ENCODE results near the gene CIDEC. TPM values are rescaled to one million over a fixed set of nuclear protein-coding genes. Genes with fewer than 3 reads are reported as not detected.
"Not testable (repeated sequence)": the region's sequence is repeated elsewhere in the genome, so short reads cannot be mapped to it uniquely, and the experiment has no call there.

CIDEC gene
- total RNA-seq, 4 donors from 2014 or later: 27.2 to 510 (median 253) TPM

DNA sequence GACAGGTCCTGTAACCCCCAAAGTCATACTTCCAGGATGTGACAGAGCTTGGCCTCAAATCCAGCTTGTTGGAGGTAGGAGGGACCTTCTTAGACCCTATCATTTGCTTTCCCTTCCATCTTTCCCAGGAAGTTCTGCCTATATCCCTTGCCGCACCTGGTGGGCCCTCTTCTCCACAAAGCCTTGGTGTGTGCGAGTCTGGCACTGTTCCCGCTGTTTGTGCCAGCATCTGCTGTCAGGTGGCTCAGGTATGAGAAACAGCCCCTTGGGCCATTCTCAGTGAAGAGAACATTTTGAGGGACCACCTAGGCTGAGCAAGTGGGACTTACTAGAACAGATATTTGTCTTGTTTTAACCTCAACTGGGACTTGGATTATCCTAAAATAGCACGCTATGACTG lies 23.9 kb upstream of the CIDEC start:
- peak overlapping the region in 2 of 4 donors; percentile 47 to 71 for H3K4me3 ChIP-seq
- no peak for DNase-seq
- no peak for TF ChIP-seq POLR2A (IDR thresholded peaks at IDR 0.05)
- TF ChIP-seq, protein P1, sequence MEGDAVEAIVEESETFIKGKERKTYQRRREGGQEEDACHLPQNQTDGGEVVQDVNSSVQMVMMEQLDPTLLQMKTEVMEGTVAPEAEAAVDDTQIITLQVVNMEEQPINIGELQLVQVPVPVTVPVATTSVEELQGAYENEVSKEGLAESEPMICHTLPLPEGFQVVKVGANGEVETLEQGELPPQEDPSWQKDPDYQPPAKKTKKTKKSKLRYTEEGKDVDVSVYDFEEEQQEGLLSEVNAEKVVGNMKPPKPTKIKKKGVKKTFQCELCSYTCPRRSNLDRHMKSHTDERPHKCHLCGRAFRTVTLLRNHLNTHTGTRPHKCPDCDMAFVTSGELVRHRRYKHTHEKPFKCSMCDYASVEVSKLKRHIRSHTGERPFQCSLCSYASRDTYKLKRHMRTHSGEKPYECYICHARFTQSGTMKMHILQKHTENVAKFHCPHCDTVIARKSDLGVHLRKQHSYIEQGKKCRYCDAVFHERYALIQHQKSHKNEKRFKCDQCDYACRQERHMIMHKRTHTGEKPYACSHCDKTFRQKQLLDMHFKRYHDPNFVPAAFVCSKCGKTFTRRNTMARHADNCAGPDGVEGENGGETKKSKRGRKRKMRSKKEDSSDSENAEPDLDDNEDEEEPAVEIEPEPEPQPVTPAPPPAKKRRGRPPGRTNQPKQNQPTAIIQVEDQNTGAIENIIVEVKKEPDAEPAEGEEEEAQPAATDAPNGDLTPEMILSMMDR (IDR thresholded peaks at IDR 0.05): no peak
- peaks cover 0 to 11% (median 0%) of the 10 kb centered on the region in 3 donors for H3K36me3 ChIP-seq
- H3K9me3 ChIP-seq: no peaks in the 10 kb centered on the region
- no peaks in the 10 kb centered on the region for H3K27me3 ChIP-seq
- H3K4me1 ChIP-seq: peaks cover 0 to 24% (median 4%) of the 10 kb centered on the region in 4 donors
- H3K27ac ChIP-seq: peak overlapping the region in 1 of 4 donors; percentile 95

DNA sequence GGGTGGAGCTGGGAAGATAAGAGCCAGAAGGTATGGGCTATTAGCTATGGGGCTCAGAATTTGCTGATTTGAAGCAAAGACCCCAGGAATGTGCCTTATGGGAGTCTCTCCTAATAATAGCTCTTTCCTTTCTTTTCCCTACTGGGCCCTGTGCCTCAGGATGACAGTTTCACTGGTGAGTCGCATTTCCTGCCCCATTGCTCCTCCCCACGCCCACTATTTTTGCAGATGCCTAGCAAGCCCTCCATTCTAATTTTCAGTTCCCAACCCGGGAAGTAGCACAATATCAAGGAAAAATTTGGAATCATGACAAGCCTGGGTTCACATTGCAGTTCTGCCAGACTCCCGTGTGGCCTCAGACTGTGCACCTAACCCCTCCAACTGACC lies 23.2 kb upstream of the CIDEC start:
- TF ChIP-seq, protein P1 (IDR thresholded peaks at IDR 0.05): no peak
- no peak for TF ChIP-seq POLR2A (IDR thresholded peaks at IDR 0.05)
- peaks cover 0 to 31% (median 4%) of the 10 kb centered on the region in 4 donors for H3K4me1 ChIP-seq
- H3K36me3 ChIP-seq: peaks cover 0 to 7% (median 0%) of the 10 kb centered on the region in 3 donors
- peak overlapping the region in 3 of 4 donors; percentile 72 to 95 (median 74) for H3K27ac ChIP-seq
- H3K9me3 ChIP-seq: no peaks in the 10 kb centered on the region
- no peaks in the 10 kb centered on the region for H3K27me3 ChIP-seq
- DNase-seq: no peak
- peak overlapping the region in 3 of 4 donors; percentile 31 to 71 (median 47) for H3K4me3 ChIP-seq

DNA sequence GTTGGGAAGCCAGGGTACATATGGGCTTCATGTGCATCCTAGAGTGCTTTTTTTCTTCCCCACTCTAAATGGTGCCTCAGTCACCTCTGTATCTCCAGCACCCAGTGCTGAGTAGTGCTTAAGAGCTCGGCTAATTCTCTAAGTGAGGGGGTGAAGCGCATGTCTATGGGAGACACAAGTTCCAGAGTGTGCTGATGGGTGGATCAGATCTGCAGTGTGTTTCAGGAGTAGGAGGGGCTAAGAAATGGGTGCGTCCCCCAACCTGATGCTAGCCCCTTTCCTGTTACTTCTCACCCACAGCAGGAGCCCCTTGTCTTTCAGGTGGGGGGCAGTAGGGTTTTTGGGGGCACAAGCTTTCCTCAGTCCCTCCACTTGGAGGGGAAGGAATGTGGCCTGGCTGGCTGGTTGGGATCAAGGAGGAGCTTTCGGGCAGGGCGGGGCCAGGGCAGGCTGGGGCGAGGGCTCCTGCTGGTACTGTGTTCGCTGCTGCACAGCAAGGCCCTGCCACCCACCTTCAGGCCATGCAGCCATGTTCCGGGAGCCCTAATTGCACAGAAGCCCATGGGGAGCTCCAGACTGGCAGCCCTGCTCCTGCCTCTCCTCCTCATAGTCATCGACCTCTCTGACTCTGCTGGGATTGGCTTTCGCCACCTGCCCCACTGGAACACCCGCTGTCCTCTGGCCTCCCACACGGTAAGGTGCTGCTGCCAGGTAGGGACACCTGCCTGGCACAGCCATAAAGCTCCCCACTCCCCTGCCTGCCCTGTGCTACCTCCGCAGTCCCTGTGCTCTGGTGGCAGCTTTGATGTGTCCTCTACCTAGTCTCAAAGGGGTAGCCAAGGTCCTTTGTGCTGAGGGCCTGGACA lies 22.6 kb upstream of the CIDEC start, which contains the start of gene IL17RE:
Gene IL17RE, plus strand, starts transcription at position 477 of the 866 bp plus-strand sequence. Its CDS starts 85 bp downstream, at position 562.
- H3K27me3 ChIP-seq: no peaks in the 10 kb centered on the region
- no peaks in the 10 kb centered on the region for H3K9me3 ChIP-seq
- peak within 1 kb of the TSS in 3 of 4 donors; percentile 31 to 71 (median 47) for H3K4me3 ChIP-seq
- peak in 2 of 3 donors; percentile 78 to 89 for DNase-seq
- peaks cover 0 to 7% (median 0%) of the 10 kb centered on the region in 3 donors for H3K36me3 ChIP-seq
- peaks cover 0 to 35% (median 4%) of the 10 kb centered on the region in 4 donors for H3K4me1 ChIP-seq
- H3K27ac ChIP-seq: peak within 1 kb of the TSS in 3 of 4 donors; percentile 72 to 95 (median 74)
- peak; percentile 65 to 79 for TF ChIP-seq POLR2A (IDR thresholded peaks at IDR 0.05)
- TF ChIP-seq, protein P1 (IDR thresholded peaks at IDR 0.05): no peak

DNA sequence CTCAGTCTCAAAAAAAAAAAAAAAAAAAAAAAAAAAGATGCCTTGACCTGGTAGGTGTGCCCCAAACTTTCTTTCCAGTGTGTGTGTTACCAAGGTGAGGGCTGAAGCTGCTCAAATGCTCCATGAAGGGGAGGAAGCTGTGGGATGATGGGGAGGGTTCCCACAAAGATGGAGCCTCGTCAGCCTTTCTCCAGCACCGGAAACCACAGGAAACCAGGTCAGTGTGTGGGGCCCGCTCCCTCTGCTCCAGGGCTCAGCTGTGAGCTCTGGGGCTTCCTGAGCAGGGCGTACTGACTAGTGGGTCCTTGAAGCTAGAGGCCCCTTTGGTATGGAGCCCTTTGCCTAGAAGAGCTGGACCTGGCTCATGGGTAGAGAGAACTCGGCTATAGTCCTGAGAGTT lies 21.9 kb upstream of the CIDEC start:
- H3K27ac ChIP-seq: peak overlapping the region in 3 of 4 donors; percentile 72 to 95 (median 74)
- H3K4me1 ChIP-seq: peaks cover 0 to 41% (median 4%) of the 10 kb centered on the region in 4 donors
- TF ChIP-seq, protein P1 (IDR thresholded peaks at IDR 0.05): no peak
- no peak for TF ChIP-seq POLR2A (IDR thresholded peaks at IDR 0.05)
- no peaks in the 10 kb centered on the region for H3K9me3 ChIP-seq
- DNase-seq: peak in 1 of 3 donors; percentile 55
- no peaks in the 10 kb centered on the region for H3K27me3 ChIP-seq
- H3K4me3 ChIP-seq: peak overlapping the region in 2 of 4 donors; percentile 47 to 71
- peaks cover 0 to 5% (median 0%) of the 10 kb centered on the region in 3 donors for H3K36me3 ChIP-seq

DNA sequence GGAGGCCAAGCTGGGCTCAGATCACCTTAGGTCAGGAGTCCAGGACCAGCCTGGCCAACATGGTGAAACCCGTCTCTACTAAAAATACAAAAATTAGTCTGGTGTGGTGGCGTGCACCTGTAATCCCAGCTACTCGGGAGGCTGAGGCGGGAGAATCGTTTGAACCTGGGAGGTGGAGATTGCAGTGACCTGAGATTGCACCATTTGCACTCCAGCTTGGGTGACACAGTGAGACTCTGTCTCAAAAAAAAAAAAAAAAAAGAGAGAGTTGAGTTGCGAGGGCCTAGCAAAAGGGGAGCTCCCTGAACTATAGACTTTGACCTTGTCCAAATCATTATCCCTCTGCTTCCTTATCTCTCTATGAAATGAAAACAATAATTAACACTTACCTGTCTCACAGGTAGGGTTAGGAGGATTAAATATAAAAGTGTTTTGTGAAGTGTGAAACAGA lies 20.9 kb upstream of the CIDEC start:
- TF ChIP-seq, protein P1 (IDR thresholded peaks at IDR 0.05): peak in 2 of 6 experiments; percentile 8 to 27
- peak in 1 of 3 donors; percentile 68 for DNase-seq
- H3K36me3 ChIP-seq, H3K4me3 ChIP-seq, H3K27me3 ChIP-seq, H3K9me3 ChIP-seq: not testable (repeated sequence)
- Histone ChIP-seq H3K4me1 (peaks cover 0 to 42% (median 4%) of the 10 kb centered on the region in 4 donors), H3K27ac (peak overlapping the region in 2 of 4 donors; percentile 90 to 95)

Data from Peyer's patch (tissue), 4 donors.